Pancreas (tissue), 10 donors: ENCODE results near the gene RPAP3. TPM values are rescaled to one million over a fixed set of nuclear protein-coding genes. Genes with fewer than 3 reads are reported as not detected.
"Not testable (repeated sequence)": the region's sequence is repeated elsewhere in the genome, so short reads cannot be mapped to it uniquely, and the experiment has no call there.

Experiments used
- ATAC-seq, 4 donors: fragments of 200-7000 bp; cut with Tn5 transposase; one replicate each; pipeline versions ENCODE4 v1.8.0 to v1.9.1; 2020; ENCODE audit warnings: mild to moderate bottlenecking in 4 of 4, moderate library complexity in 4 of 4
- DNase-seq, 6 donors: peaks; one replicate each; pipeline ENCODE4 v3.0.0-alpha.2; 2020
- FAIRE-seq: peaks from 2 replicates; lab custom pipeline; 2012; peaks lifted over from hg19 to GRCh38; lab: Jason Lieb, UNC
- H3K27ac ChIP-seq, 4 donors: fragments of 200-600 bp; sonication (generic); 1 replicate in 3 of 4; 2 replicates in 1 of 4; pipeline versions ENCODE4 v1.5.0 to v1.8.0; 2020
- H3K27me3 ChIP-seq, 4 donors: fragments of 200-600 bp; one replicate each; pipeline ENCODE4 v1.8.0; 2021
- H3K36me3 ChIP-seq, 3 donors: fragments of 200-600 bp; sonication (generic) in 1 of 3; one replicate each; pipeline versions ENCODE4 v1.5.0 to v1.8.0; 2020 to 2021
- H3K4me1 ChIP-seq, 3 donors: fragments of 200-600 bp; one replicate each; pipeline ENCODE4 v1.8.0; 2021
- H3K4me3 ChIP-seq, 4 donors: fragments of 200-600 bp; sonication (generic) in 2 of 4; one replicate each; pipeline versions ENCODE4 v1.5.0 to v1.8.0; 2020 to 2021
- H3K9me3 ChIP-seq, 4 donors: fragments of 200-600 bp; one replicate each; pipeline ENCODE4 v1.8.0; 2021
- WGBS, 2 donors: extraction: QIAGEN DNeasy Blood & Tissue Kit; methylation state at CpG; one replicate each; pipeline ENCODE4 v1.1.7; 2013; 5-methylcytosine and 5-hydroxymethylcytosine counted together
- intact Hi-C, 3 donors: fragments of 100-400 bp; cut with DNase I; formaldehyde crosslinking; loops; one replicate each; pipeline versions ENCODE4 v1.11.1 to v1.14.2; 2022
- polyA plus RNA-seq, 2 donors: library from polyadenylated mRNA; stranded (reverse); fragments of 200-250 nt; gene quantifications; one replicate each; pipeline ENCODE4 v1.2.3, GENCODE V29; 2013
- total RNA-seq, 6 donors: library from RNA; stranded (reverse); fragmentation: NEBNext Ultra II Directional in 4 of 6; extraction: Animal tissue kit (Norgen Biotek cat#: 25700) in 4 of 6; gene quantifications; one replicate each; pipeline versions ENCODE4 v1.2.1 to v1.2.4, GENCODE V29; 2021 to 2023
- TF ChIP-seq, protein P1 (sequence below), 4 donors: fragments of 200-600 bp; sonication (generic) in 3 of 4; IDR thresholded peaks; one replicate each; pipeline versions ENCODE4 v1.5.0 to v1.8.0; 2021; ENCODE audit warnings: antibody characterized with exemption in 4 of 4
- donor health status: healthy with polysubstance abuse.
- donor health status: DM: no; HTN: no; CAD: no; lungs with moderate emphysema.
- donor health status: DM: no; HTN: no; CAD: no.
- donor health status: control.
- donor health status: control.
- donor health status: Bipolar disorder and iron deficiency.
- donor health status: DM: yes; HTN: yes; CAD: no.
- donor health status: DM: no; HTN: no; CAD: no.
- donor health status: DM: no; HTN: no; CAD: no.
- donor health status: DM: yes; HTN: yes; CAD: no.

The RPAP3 gene
- total and polyA plus RNA-seq, 8 donors = 3.3 to 12.1 (median 8.9) TPM

DNA sequence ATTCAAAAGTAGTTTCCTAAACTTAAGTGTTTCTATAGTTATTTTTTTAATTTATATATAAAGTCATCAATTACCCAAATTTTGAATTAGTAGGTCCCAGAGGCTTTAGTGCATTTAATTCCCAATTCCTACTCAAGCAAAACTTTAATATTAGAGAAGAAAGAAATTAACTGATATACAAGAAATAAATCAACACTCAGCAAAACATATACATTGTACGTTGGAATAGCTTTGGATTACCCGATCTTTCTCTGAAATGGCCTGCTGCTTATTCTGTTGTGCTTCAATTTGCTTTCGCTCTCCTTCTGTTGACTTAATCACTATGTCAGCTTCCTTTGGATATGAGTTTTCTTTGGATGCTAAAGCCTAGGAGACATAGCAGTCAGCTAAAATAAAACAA, 18.2 kb downstream of the RPAP3 start:
- no peak for FAIRE-seq
- TF ChIP-seq, protein P1, sequence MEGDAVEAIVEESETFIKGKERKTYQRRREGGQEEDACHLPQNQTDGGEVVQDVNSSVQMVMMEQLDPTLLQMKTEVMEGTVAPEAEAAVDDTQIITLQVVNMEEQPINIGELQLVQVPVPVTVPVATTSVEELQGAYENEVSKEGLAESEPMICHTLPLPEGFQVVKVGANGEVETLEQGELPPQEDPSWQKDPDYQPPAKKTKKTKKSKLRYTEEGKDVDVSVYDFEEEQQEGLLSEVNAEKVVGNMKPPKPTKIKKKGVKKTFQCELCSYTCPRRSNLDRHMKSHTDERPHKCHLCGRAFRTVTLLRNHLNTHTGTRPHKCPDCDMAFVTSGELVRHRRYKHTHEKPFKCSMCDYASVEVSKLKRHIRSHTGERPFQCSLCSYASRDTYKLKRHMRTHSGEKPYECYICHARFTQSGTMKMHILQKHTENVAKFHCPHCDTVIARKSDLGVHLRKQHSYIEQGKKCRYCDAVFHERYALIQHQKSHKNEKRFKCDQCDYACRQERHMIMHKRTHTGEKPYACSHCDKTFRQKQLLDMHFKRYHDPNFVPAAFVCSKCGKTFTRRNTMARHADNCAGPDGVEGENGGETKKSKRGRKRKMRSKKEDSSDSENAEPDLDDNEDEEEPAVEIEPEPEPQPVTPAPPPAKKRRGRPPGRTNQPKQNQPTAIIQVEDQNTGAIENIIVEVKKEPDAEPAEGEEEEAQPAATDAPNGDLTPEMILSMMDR (IDR thresholded peaks at IDR 0.05) = no peak
- WGBS, 2 donors = 63 to 94% methylated on average over 3 of the region's 3 CpGs

DNA sequence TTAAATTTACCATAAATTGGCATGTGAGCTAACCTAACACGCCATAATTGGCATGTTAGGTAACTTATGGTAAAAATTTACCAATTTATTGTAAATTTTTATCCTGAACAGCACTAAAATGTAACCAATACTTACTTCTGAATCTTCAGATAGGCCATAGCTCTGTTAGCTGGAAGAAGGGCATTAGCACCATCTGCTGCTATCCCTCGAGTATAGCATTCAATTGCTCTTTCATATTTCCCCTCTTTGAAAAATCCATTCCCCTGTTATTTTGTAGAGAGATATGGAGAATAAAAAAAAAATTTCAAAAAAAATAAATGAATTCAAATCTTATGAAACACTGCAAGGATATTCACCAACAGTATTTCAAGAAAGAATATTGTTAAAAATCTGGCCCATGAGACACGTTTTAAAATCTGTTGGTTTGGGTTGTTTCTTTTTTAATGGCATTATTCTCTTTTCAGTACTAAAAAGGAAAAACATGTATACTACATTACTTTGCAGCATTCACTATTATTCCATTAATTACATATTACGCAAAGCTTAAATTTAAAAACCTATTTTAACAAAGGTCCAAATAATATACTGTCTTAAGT, 19.1 kb downstream of the RPAP3 start:
- H3K36me3 ChIP-seq = peaks cover 0 to 6% (median 0%) of the 10 kb centered on the region in 3 donors
- no peaks in the 10 kb centered on the region for H3K9me3 ChIP-seq
- WGBS, 2 donors = 73 to 82% methylated on average over 4 of the region's 4 CpGs
- ATAC-seq = peak in 3 of 4 donors; percentile 67 to 77 (median 74)
- peak; percentile 96 for FAIRE-seq
- no peak overlapping the region for H3K27ac ChIP-seq
- TF ChIP-seq, protein P1 (IDR thresholded peaks at IDR 0.05) = peak in 1 of 4 donors; percentile 20
- H3K4me3 ChIP-seq = no peak overlapping the region
- no peaks in the 10 kb centered on the region for H3K27me3 ChIP-seq
- intact Hi-C loops = loop anchor here in 1 of 3 donors (10.0 kb wide), 1 partner anchor 652 kb away; no protein-coding TSS in a partner anchor
- no peaks in the 10 kb centered on the region for H3K4me1 ChIP-seq
- DNase-seq = no peak

More for the DNA sequence above, 18.2 kb downstream of the RPAP3 start:
- no peaks in the 10 kb centered on the region for H3K27me3 ChIP-seq
- H3K27ac ChIP-seq = no peak overlapping the region
- H3K4me1 ChIP-seq = no peaks in the 10 kb centered on the region
- H3K9me3 ChIP-seq = no peaks in the 10 kb centered on the region
- no peak for ATAC-seq
- no peak for DNase-seq
- intact Hi-C loops = loop anchor here in 1 of 3 donors (10.0 kb wide), 1 partner anchor 653 kb away; no protein-coding TSS in a partner anchor
- H3K36me3 ChIP-seq = peaks cover 0 to 6% (median 0%) of the 10 kb centered on the region in 3 donors
- H3K4me3 ChIP-seq = no peak overlapping the region

DNA sequence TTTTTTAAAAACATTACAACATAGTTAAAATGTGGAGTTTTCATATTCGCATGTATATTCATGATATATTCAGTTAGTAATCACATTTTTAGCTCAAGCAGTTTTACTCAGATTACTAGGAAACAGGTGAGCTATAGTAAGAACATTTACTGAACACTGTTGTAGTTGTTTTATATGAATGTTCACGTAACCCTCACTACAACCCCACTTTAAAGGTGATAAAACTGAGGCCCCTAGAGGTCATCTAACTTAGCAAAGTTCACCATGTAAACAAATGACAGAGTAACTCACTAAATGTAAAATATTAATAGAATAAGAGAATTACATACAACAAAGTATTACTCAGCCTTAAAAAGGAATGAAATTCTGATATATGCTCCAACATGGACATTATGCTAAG, 26.0 kb downstream of the RPAP3 start:
- Histone ChIP-seq H3K4me1 (no peaks in the 10 kb centered on the region), H3K27ac (no peak overlapping the region), H3K4me3 (no peak overlapping the region), H3K9me3 (no peaks in the 10 kb centered on the region), H3K27me3 (no peaks in the 10 kb centered on the region), H3K36me3 (no peaks in the 10 kb centered on the region)
- TF ChIP-seq, protein P1 (IDR thresholded peaks at IDR 0.05) = no peak
- FAIRE-seq = no peak
- no peak for ATAC-seq
- WGBS, 2 donors = 96 to 97% methylated on average over 2 of the region's 2 CpGs
- no peak for DNase-seq
- intact Hi-C loops = loop anchor here in 1 of 3 donors (10.0 kb wide), 1 partner anchor 645 kb away; no protein-coding TSS in a partner anchor

DNA sequence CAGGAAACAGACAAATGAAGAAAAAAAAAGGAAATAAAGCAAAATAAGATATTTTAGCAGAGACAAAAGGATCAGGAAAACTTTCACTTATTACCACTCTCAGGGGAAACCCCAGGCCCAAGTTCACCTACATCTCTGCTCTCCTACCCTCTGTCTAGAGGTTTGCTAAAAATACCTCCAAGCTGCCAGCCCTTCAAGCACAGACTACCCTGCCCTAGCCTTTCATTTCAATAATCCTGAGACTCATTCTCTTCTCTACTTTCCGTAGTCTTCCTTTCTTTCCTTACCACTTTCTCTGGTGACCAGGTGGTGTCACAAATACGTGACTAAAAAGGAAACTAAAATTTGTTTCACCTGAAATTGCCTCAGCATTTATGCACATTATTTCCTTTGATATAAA, 33.8 kb downstream of the RPAP3 start:
- Histone ChIP-seq H3K4me3 (no peak overlapping the region), H3K36me3 (no peaks in the 10 kb centered on the region), H3K9me3 (no peaks in the 10 kb centered on the region), H3K4me1 (no peaks in the 10 kb centered on the region), H3K27me3 (no peaks in the 10 kb centered on the region), H3K27ac (no peak overlapping the region)
- DNase-seq (no peak), FAIRE-seq (no peak), ATAC-seq (no peak)
- intact Hi-C loops = no loop called here
- WGBS, 2 donors = 93 to 95% methylated on average over 2 of the region's 2 CpGs
- TF ChIP-seq, protein P1 (IDR thresholded peaks at IDR 0.05) = no peak

DNA sequence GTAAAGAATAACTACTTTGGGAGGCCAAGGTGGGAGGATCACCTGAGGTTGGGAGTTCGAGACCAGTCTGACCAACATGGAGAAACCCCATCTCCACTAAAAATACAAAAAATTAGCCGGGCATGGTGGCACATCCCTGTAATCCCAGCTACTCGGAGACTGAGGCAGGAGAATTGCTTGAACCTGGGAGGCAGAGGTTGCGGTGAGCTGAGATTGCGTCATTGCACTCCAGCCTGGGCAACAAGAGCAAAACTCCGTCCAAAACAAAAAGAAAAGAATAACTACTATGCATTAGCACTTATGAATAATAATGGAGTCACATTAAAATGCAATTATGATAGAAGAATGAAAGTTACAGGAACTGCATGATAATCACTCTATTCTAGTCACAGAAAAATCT, 37.9 kb downstream of the RPAP3 start:
- FAIRE-seq, H3K27me3 ChIP-seq, H3K4me1 ChIP-seq, ATAC-seq, H3K9me3 ChIP-seq, intact Hi-C loops, DNase-seq, H3K4me3 ChIP-seq, H3K27ac ChIP-seq: not testable (repeated sequence)
- H3K36me3 ChIP-seq = peaks cover 0 to 10% (median 0%) of the 10 kb centered on the region in 3 donors
- WGBS, 2 donors = 92% methylated on average over 6 of the region's 6 CpGs
